Caco-2 (cell line): ENCODE data around the gene LRRC75A. TPM values are rescaled to one million over a fixed set of nuclear protein-coding genes. Genes with fewer than 3 reads are reported as not detected.

Experiments
- BruUV-seq: library from RNA; stranded (reverse); fragments of 400-500 nt; replicated peaks from 2 replicates; lab custom pipeline; 2021; lab: Mats Ljungman, UMichigan
- CTCF ChIA-PET: fragments of 300-600 bp; sonication (Branson Sonifier 250); formaldehyde crosslinking; loops from one replicate; lab custom pipeline; 2022; ENCODE audit warnings: antibody characterized with exemption; lab: Charles Lee
- POLR2A ChIA-PET: fragments of 300-600 bp; sonication (Branson Sonifier 250); formaldehyde crosslinking; loops from one replicate; lab custom pipeline; 2022; ENCODE audit warnings: antibody characterized with exemption; lab: Charles Lee
- DNase-seq, 2 experiments: peaks; one replicate each; pipeline versions ENCODE4 v3.0.0 to v3.0.0-alpha.2; 2020 to 2022
- H3K27me3 ChIP-seq: replicated peaks from 2 replicates; pipeline ENCODE4 v1.6.0; 2011; ENCODE audit warnings: low read length; ENCODE audit not compliant: control insufficient read depth, insufficient read depth
- H3K36me3 ChIP-seq: 2 replicates; pipeline ENCODE4 v1.5.1; 2011; ENCODE audit warnings: low read length; ENCODE audit not compliant: control insufficient read depth, insufficient read depth
- H3K4me1 ChIP-seq: fragments of 250-450 bp; sonication (Bioruptor Pico); 2 replicates; pipeline ENCODE4 v1.5.1; 2020; ENCODE audit warnings: mild to moderate bottlenecking
- H3K4me3 ChIP-seq: 2 replicates; pipeline ENCODE4 v1.5.1; 2011; ENCODE audit warnings: low read depth, mild to moderate bottlenecking, control low read depth, low read length
- H3K9me3 ChIP-seq: fragments of 250-450 bp; sonication (Bioruptor Pico); 2 replicates; pipeline ENCODE4 v1.5.1; 2020; ENCODE audit warnings: mild to moderate bottlenecking, moderate library complexity
- H3K27ac Mint-ChIP-seq: one replicate; pipeline ENCODE4 v1.8.0; 2022; ENCODE audit warnings: mixed read lengths; ENCODE audit not compliant: unreplicated experiment
- H3K27me3 Mint-ChIP-seq: one replicate; pipeline ENCODE4 v1.8.0; 2022; ENCODE audit warnings: mixed read lengths; ENCODE audit not compliant: insufficient read depth, unreplicated experiment
- H3K36me3 Mint-ChIP-seq: one replicate; pipeline ENCODE4 v1.8.0; 2022; ENCODE audit warnings: mild to moderate bottlenecking, mixed read lengths; ENCODE audit not compliant: insufficient read depth, unreplicated experiment
- H3K4me1 Mint-ChIP-seq: one replicate; pipeline ENCODE4 v1.8.0; 2022; ENCODE audit warnings: low read depth, mixed read lengths; ENCODE audit not compliant: unreplicated experiment
- H3K4me3 Mint-ChIP-seq: one replicate; pipeline ENCODE4 v1.8.0; 2022; ENCODE audit warnings: mild to moderate bottlenecking, moderate library complexity, mixed read lengths; ENCODE audit not compliant: unreplicated experiment
- H3K9me3 Mint-ChIP-seq: one replicate; pipeline ENCODE4 v1.8.0; 2022; ENCODE audit warnings: mixed read lengths; ENCODE audit not compliant: unreplicated experiment
- intact Hi-C: fragments of 100-400 bp; cut with micrococcal nuclease; formaldehyde crosslinking; loops from one replicate; pipeline ENCODE4 v1.10.0; 2022; ENCODE audit not compliant: unreplicated experiment
- total RNA-seq: library from RNA; stranded (reverse); gene quantifications from 2 replicates; pipeline ENCODE4 v1.2.3, GENCODE V29; 2022
- TF ChIP-seq, protein P1 (sequence below), 2 experiments: fragments of 200-600 bp in 1 of 2; IDR thresholded peaks; 1 replicate in 1 of 2; 2 replicates in 1 of 2; pipeline versions ENCODE4 v1.5.1 to v1.8.0; 2011 to 2022; ENCODE audit warnings: antibody characterized with exemption in 1 of 2, control low read depth in 1 of 2, inconsistent platforms in 1 of 2, low read depth in 1 of 2, low read length in 1 of 2, mild to moderate bottlenecking in 1 of 2, moderate library complexity in 1 of 2; ENCODE audit not compliant: insufficient read depth in 1 of 2, severe bottlenecking in 1 of 2, unreplicated experiment in 1 of 2

The LRRC75A gene
- total RNA-seq, 1 experiment from 2014 or later, result 4.5 TPM

GRCh38 chr17:16462070-16462864, 29.7 kb downstream of the LRRC75A start:
- DNase-seq, result no peak
- POLR2A ChIA-PET, result no interaction called here
- TF ChIP-seq, protein P1, sequence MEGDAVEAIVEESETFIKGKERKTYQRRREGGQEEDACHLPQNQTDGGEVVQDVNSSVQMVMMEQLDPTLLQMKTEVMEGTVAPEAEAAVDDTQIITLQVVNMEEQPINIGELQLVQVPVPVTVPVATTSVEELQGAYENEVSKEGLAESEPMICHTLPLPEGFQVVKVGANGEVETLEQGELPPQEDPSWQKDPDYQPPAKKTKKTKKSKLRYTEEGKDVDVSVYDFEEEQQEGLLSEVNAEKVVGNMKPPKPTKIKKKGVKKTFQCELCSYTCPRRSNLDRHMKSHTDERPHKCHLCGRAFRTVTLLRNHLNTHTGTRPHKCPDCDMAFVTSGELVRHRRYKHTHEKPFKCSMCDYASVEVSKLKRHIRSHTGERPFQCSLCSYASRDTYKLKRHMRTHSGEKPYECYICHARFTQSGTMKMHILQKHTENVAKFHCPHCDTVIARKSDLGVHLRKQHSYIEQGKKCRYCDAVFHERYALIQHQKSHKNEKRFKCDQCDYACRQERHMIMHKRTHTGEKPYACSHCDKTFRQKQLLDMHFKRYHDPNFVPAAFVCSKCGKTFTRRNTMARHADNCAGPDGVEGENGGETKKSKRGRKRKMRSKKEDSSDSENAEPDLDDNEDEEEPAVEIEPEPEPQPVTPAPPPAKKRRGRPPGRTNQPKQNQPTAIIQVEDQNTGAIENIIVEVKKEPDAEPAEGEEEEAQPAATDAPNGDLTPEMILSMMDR (IDR thresholded peaks at IDR 0.05; ENCODE audit: insufficient read depth in 1 of 2, low read depth in 1 of 2, low read length in 1 of 2, severe bottlenecking in 1 of 2, unreplicated experiment in 1 of 2), result no peak
- H3K27me3 ChIP-seq, result no peaks in the 10 kb centered on the region
- no peaks in the 10 kb centered on the region for H3K4me1 Mint-ChIP-seq
- H3K36me3 Mint-ChIP-seq, result peaks cover 7% of the 10 kb centered on the region
- no peaks in the 10 kb centered on the region for H3K27me3 Mint-ChIP-seq
- no peak overlapping the region for H3K27ac Mint-ChIP-seq
- H3K4me1 ChIP-seq, result peaks cover 26% of the 10 kb centered on the region
- H3K36me3 ChIP-seq, result no peaks in the 10 kb centered on the region
- no peaks in the 10 kb centered on the region for H3K9me3 ChIP-seq
- CTCF ChIA-PET, result interaction anchor here (1.5 kb wide), 1 partner anchor 9 kb away, joined by 4 read pairs; no protein-coding TSS in a partner anchor
- H3K4me3 ChIP-seq, result no peak overlapping the region
- BruUV-seq, result no TSS peak
- H3K9me3 Mint-ChIP-seq, result no peaks in the 10 kb centered on the region
- intact Hi-C loops, result no loop called here
- H3K4me3 Mint-ChIP-seq, result no peak overlapping the region

- BruUV-seq, result no TSS peak
- H3K9me3 Mint-ChIP-seq, result no peaks in the 10 kb centered on the region
- no peaks in the 10 kb centered on the region for H3K4me1 Mint-ChIP-seq
- DNase-seq, result no peak
- CTCF ChIA-PET, result no interaction called here
- H3K4me3 Mint-ChIP-seq, result no peak overlapping the region
- peaks cover 26% of the 10 kb centered on the region for H3K4me1 ChIP-seq
- H3K27me3 ChIP-seq, result no peaks in the 10 kb centered on the region
- TF ChIP-seq, protein P1 (IDR thresholded peaks at IDR 0.05; ENCODE audit: insufficient read depth in 1 of 2, low read depth in 1 of 2, low read length in 1 of 2, severe bottlenecking in 1 of 2, unreplicated experiment in 1 of 2), result no peak
- H3K27ac Mint-ChIP-seq, result no peak overlapping the region
- no peaks in the 10 kb centered on the region for H3K27me3 Mint-ChIP-seq
- intact Hi-C loops, result no loop called here
- POLR2A ChIA-PET, result no interaction called here
- no peaks in the 10 kb centered on the region for H3K9me3 ChIP-seq
- H3K36me3 ChIP-seq, result no peaks in the 10 kb centered on the region
- peaks cover 12% of the 10 kb centered on the region for H3K36me3 Mint-ChIP-seq
- no peak overlapping the region for H3K4me3 ChIP-seq
These were observed 30.5 kb downstream of the LRRC75A start for GRCh38 chr17:16461606-16461866.

DNA sequence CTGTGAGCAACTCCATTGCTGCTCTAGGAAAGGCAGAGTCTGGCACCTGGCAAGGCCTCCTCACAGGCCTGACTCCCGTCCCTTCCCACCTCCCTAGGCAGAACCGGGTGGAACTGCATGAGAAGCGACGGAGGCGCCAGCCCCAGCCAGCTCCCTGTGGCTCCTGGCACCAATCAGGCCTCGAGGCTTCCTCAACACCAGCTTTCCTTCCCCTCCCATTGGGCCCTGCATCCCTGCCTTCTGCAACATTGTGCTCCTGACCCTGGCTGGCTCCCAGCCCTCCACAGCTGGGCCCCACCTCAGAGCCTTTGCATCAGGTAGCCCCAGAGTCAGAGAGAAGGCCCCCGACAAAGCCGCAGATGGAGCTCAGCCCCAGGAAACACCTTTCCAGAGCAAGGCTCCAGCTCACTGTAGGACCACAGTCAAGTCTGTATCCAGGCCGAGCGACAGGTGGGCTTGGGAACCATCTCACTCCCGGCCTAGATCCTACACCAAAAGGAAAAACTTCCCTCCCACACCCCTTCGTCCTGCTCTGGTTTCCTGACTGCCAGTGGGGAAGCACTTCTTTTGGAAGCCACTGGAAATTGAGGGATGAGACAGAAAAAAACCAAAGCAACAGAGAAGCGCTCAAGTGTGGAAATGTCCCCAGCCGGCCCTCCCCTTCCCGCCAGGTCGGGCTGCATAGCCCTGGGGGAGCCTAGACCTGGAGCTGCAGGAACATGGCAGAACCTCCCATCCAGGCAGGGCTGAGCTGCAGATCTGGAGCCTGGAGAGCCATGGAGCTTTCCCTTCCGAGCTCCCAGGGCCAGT, 31.0 kb downstream of the LRRC75A start:
- Histone ChIP-seq H3K4me3 (no peak overlapping the region), H3K36me3 (no peaks in the 10 kb centered on the region), H3K9me3 (no peaks in the 10 kb centered on the region), H3K27me3 (no peaks in the 10 kb centered on the region), H3K4me1 (peaks cover 24% of the 10 kb centered on the region)
- intact Hi-C loops, result no loop called here
- Mint-ChIP-seq H3K27ac (no peak overlapping the region), H3K27me3 (no peaks in the 10 kb centered on the region), H3K36me3 (peaks cover 15% of the 10 kb centered on the region), H3K9me3 (no peaks in the 10 kb centered on the region), H3K4me1 (no peaks in the 10 kb centered on the region), H3K4me3 (no peak overlapping the region)
- TF ChIP-seq, protein P1 (IDR thresholded peaks at IDR 0.05; ENCODE audit: insufficient read depth in 1 of 2, low read depth in 1 of 2, low read length in 1 of 2, severe bottlenecking in 1 of 2, unreplicated experiment in 1 of 2), result no peak
- no peak for DNase-seq
- ChIA-PET CTCF (no interaction called here), POLR2A (no interaction called here)
- no TSS peak for BruUV-seq
